Measurements from ENCODE around the gene AGAP3. TPM values are rescaled to one million over a fixed set of nuclear protein-coding genes. Genes with fewer than 3 reads are reported as not detected.
A peak's percentile ranks its signal among the peaks of the same experiment; 100 is the strongest.

Gene AGAP3
- total RNA-seq, 4 donors from 2014 or later, result 68.6 to 100 (median 72.2) TPM

- peak within 1 kb of the TSS; percentile 91 to 97 (median 94) for H3K27ac ChIP-seq
- TF ChIP-seq, protein P1, sequence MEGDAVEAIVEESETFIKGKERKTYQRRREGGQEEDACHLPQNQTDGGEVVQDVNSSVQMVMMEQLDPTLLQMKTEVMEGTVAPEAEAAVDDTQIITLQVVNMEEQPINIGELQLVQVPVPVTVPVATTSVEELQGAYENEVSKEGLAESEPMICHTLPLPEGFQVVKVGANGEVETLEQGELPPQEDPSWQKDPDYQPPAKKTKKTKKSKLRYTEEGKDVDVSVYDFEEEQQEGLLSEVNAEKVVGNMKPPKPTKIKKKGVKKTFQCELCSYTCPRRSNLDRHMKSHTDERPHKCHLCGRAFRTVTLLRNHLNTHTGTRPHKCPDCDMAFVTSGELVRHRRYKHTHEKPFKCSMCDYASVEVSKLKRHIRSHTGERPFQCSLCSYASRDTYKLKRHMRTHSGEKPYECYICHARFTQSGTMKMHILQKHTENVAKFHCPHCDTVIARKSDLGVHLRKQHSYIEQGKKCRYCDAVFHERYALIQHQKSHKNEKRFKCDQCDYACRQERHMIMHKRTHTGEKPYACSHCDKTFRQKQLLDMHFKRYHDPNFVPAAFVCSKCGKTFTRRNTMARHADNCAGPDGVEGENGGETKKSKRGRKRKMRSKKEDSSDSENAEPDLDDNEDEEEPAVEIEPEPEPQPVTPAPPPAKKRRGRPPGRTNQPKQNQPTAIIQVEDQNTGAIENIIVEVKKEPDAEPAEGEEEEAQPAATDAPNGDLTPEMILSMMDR (IDR thresholded peaks at IDR 0.05), result peak in 1 of 6 experiments; percentile 14
- peak in 3 of 4 donors; percentile 70 to 73 (median 71) for TF ChIP-seq POLR2A (IDR thresholded peaks at IDR 0.05)
- WGBS, 2 donors, result 0% methylated on average over 6 of the region's 66 CpGs; no CpG with 5 or more reads in 1 of the 2 donors
- peak; percentile 62 for DNase-seq
- peaks cover 0 to 39% (median 8%) of the 10 kb centered on the region in 3 donors for H3K36me3 ChIP-seq
- no peaks in the 10 kb centered on the region for H3K9me3 ChIP-seq
- no peaks in the 10 kb centered on the region for H3K27me3 ChIP-seq
- H3K4me1 ChIP-seq, result peaks cover 35 to 74% (median 43%) of the 10 kb centered on the region in 3 donors
- intact Hi-C loops (cut with DNase I), result no loop called here
- peak within 1 kb of the TSS; percentile 62 to 96 (median 84) for H3K4me3 ChIP-seq
Observed at GRCh38 chr7:151080522-151081169, 5.6 kb upstream of the AGAP3 start, which contains the start of gene FASTK. FASTK (minus strand) TSS chr7:151080809; CDS start chr7:151080766, 43 bp downstream.

DNA sequence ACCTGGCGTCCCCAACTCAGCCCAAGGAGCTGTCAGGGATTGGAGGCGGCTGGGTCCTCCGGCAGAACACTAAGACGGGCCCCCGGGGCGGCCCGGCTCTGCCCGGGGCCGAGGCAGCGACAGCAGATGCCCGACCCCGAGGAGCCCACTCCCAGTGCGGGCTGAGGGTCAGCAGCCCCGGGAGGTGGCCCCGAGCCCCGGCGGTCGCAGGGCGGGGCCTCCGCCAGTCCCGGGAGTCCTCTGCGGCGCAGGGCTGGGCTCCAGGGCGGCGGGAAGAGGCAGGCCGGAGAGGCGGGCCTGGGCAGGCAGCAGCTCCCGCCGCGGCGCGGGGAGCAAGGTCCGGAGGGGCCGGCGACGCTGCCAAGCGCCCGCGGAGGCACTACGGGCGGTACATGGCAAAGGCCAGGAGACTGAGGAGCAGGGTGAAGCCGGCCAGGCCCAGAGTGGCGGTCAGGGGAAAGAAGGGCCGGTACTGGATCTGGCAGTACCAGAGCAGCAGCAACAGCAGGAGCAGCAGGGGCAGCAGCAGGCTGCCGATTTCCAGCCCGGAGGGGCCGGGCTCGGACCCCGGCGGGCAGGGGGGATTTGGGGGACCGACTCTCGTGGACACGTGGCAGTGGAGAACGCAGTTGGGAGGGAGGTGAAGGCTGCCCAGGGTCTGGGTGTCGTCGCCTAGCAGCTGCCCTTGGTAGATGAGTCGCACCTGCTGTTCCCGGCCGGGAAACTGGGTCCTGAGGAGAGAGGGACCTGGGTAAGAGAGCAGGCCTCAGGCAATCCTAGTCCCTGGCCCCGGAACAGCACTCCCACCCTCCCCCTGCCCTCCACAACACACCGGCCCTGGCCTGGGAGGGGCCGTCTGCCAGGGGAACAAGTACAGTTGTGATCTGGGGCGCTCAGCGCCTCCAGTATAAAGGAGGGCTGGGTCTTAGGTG is 4.8 kb upstream of the AGAP3 start:
- H3K9me3 ChIP-seq, result no peaks in the 10 kb centered on the region
- H3K27ac ChIP-seq, result peak overlapping the region; percentile 91 to 97 (median 94)
- H3K27me3 ChIP-seq, result no peaks in the 10 kb centered on the region
- no peak for DNase-seq
- 50 to 63% methylated on average over 3 to 15 of the region's 64 CpGs for WGBS, 2 donors
- TF ChIP-seq, protein P1 (IDR thresholded peaks at IDR 0.05), result no peak
- no peak for TF ChIP-seq POLR2A (IDR thresholded peaks at IDR 0.05)
- intact Hi-C loops (cut with DNase I), result no loop called here
- peaks cover 0 to 32% (median 7%) of the 10 kb centered on the region in 3 donors for H3K36me3 ChIP-seq
- peaks cover 38 to 78% (median 46%) of the 10 kb centered on the region in 3 donors for H3K4me1 ChIP-seq
- H3K4me3 ChIP-seq, result peak overlapping the region; percentile 62 to 96 (median 84)

- intact Hi-C loops (cut with DNase I), result no loop called here
- Histone ChIP-seq H3K4me1 (peaks cover 39 to 77% (median 46%) of the 10 kb centered on the region in 3 donors), H3K36me3 (peaks cover 0 to 22% (median 0%) of the 10 kb centered on the region in 3 donors), H3K4me3 (peak overlapping the region; percentile 62 to 95 (median 82)), H3K27ac (peak overlapping the region; percentile 91 to 97 (median 94)), H3K27me3 (no peaks in the 10 kb centered on the region), H3K9me3 (no peaks in the 10 kb centered on the region)
- WGBS, 2 donors, result 28 to 34% methylated on average over 20 to 24 of the region's 42 CpGs
- DNase-seq, result no peak
- no peak for TF ChIP-seq POLR2A (IDR thresholded peaks at IDR 0.05)
- TF ChIP-seq, protein P1 (IDR thresholded peaks at IDR 0.05), result no peak
Observed at GRCh38 chr7:151082141-151083070, 3.9 kb upstream of the AGAP3 start.

DNA sequence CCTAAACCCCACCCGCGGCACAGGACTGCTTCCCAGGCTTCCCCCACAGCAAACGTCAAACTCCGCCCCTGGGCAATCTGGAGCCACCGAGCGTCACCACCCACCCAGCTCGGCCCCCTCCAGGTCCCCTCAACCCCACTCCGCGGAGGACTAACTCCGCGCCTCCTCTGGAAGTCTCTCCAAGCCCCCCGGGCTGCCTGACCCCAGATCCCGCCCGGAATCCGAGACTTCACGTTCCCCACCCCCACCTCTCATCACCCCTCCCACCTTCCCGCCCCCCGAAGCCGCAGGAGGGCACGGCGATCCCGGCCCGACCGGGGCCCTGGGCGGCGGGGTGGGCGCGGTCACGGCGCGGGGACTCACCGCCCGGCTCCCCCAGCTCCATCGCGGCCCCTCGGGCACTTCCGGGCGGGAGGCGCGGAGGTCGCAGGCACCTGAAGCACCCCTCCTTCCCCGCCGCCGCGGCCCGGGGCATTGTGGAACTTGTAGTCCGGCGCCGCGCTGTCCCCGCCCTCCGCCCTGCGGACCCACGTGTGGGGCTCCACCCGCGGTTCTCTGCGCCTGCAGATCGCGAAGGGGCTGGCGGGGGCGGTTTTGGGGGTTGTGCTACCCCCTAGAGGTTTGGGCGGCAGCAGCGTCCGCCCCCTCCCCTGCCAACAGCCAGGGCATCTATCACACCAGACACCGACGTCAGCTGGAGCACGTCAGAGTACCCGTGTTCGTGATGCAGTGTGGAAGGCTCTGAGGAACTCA is 3.0 kb upstream of the AGAP3 start, which contains the start of gene TMUB1:
Gene TMUB1, minus strand, starts transcription at position 423 of the 753 bp plus-strand sequence. CDS start 930 bp downstream, outside the sequence.
- intact Hi-C loops (cut with DNase I), result no loop called here
- Histone ChIP-seq H3K9me3 (no peaks in the 10 kb centered on the region), H3K4me3 (peak within 1 kb of the TSS; percentile 62 to 95 (median 82)), H3K27ac (peak within 1 kb of the TSS; percentile 91 to 97 (median 94)), H3K27me3 (no peaks in the 10 kb centered on the region), H3K36me3 (peaks cover 0 to 13% (median 0%) of the 10 kb centered on the region in 3 donors), H3K4me1 (peaks cover 47 to 77% (median 52%) of the 10 kb centered on the region in 3 donors)
- TF ChIP-seq, protein P1 (IDR thresholded peaks at IDR 0.05), result no peak
- peak in 2 of 4 donors; percentile 44 to 76 for TF ChIP-seq POLR2A (IDR thresholded peaks at IDR 0.05)
- DNase-seq, result peak; percentile 32
- 1% methylated on average over 15 of the region's 69 CpGs; no CpG with 5 or more reads in 1 of the 2 donors for WGBS, 2 donors

All from esophagus squamous epithelium (tissue), 5 donors.